Measurements from ENCODE around the gene HSP90AB1. TPM values are rescaled to one million over a fixed set of nuclear protein-coding genes. Genes with fewer than 3 reads are reported as not detected.

Gene HSP90AB1
- polyA plus RNA-seq, 1 of the 3 experiments (the other 2 are of a cell fraction) = 843 TPM

DNA sequence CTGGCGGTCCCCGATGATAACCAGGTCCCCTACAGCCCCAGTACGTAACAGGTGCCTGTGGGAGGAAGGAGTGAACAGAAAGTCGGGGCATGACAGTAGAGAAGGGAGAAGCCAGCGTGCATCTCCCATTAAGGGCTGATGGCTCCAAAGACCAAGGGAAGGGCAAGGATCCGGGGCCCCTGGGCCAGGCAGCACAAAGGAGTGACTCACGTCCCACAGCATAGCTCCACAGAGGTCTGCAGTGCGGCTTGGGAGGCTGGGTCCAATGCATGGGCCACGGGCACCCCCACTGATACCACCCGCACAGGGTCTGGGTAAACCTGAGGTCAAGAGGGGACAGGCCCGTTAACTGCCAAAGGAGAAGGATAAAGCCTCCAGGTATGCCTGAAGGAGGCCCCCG is 56.0 kb downstream of the HSP90AB1 start:
- CTCF ChIA-PET = interaction anchor here (0.9 to 16.5 kb wide), 7 partner anchors 9 to 46 kb away, joined by 3 to 238 read pairs (median 9); partner anchors contain the start of genes AARS2, NFKBIE, SLC35B2 and TMEM151B
- Histone ChIP-seq H3K27me3 (ENCODE audit: insufficient read depth) (no peaks in the 10 kb centered on the region), H3K9me3 (no peaks in the 10 kb centered on the region), H3K4me2 (no peak overlapping the region), H4K20me1 (ENCODE audit: insufficient read depth) (no peaks in the 10 kb centered on the region), H3K4me1 (ENCODE audit: control insufficient read depth in 1 of 2, insufficient read depth in 2 of 2, low read depth in 1 of 2, low read length in 1 of 2) (peaks cover 0 to 4% of the 10 kb centered on the region in 2 experiments; a peak in 1 of 4 replicates), H3K9ac (no peak overlapping the region), H3K27ac (ENCODE audit: low read depth in 2 of 2, low read length in 1 of 2) (no peak overlapping the region), H2AFZ (ENCODE audit: low read depth) (no peak overlapping the region), H3K4me3 (ENCODE audit: low read depth in 2 of 2, low read length in 1 of 2) (no peak overlapping the region), H3F3A (replicated peaks; ENCODE audit: insufficient read depth) (no peaks in the 10 kb centered on the region), H3K9me2 (no peaks in the 10 kb centered on the region), H3K36me3 (replicated peaks in 1 of 2; ENCODE audit: control insufficient read depth in 1 of 2, insufficient read depth in 2 of 2, low read length in 1 of 2) (peaks cover 5 to 50% of the 10 kb centered on the region in 2 experiments), H3K79me2 (ENCODE audit: insufficient read depth) (no peaks in the 10 kb centered on the region)
- DNase-seq = no peak
- no peak for TF ChIP-seq TEAD4 (IDR thresholded peaks at IDR 0.05; ENCODE audit: borderline replicate concordance, insufficient read depth)
- TF ChIP-seq RFX5 (IDR thresholded peaks at IDR 0.05; ENCODE audit: low read length) = no peak
- TF ChIP-seq, protein P1, sequence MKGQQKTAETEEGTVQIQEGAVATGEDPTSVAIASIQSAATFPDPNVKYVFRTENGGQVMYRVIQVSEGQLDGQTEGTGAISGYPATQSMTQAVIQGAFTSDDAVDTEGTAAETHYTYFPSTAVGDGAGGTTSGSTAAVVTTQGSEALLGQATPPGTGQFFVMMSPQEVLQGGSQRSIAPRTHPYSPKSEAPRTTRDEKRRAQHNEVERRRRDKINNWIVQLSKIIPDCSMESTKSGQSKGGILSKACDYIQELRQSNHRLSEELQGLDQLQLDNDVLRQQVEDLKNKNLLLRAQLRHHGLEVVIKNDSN (IDR thresholded peaks at IDR 0.05; ENCODE audit: borderline replicate concordance, low read depth) = no peak
- POLR2A ChIA-PET = interaction anchor here (0.6 kb wide), 1 partner anchor 392 kb away, joined by 3 read pairs; no protein-coding TSS in a partner anchor
- 96% methylated on average over 7 of the region's 12 CpGs for WGBS (ENCODE audit: low lambda C conversion rate)

Small RNAs within 50 kb of the gene (small RNA-seq; reads per million reads assigned to genes)
- 0 reads per million in 7 experiments for gene RN7SL811P

Other genes with a start within 250 kb of the HSP90AB1 start
- gene MRPL14, start 119.6 kb upstream of the HSP90AB1 start, polyA plus RNA-seq (2012; rRNA removed) = 92.4 and 97.0 TPM in 2 replicates
- gene TMEM63B, start 119.5 kb upstream of the HSP90AB1 start, polyA plus RNA-seq (2012; rRNA removed) = 52.7 and 63.2 TPM in 2 replicates
- not detected in 2 replicates for gene CAPN11, start 88.3 kb upstream of the HSP90AB1 start, polyA plus RNA-seq (2012; rRNA removed)
- gene MYMX, start 30.2 kb upstream of the HSP90AB1 start, polyA plus RNA-seq (2012; rRNA removed) = 0.13 TPM in 1 of 2 replicates, not detected in the other
- gene SLC29A1, start 23.5 kb upstream of the HSP90AB1 start, polyA plus RNA-seq (2012; rRNA removed) = 44.5 and 49.7 TPM in 2 replicates
- gene SLC35B2, start 10.4 kb downstream of the HSP90AB1 start, polyA plus RNA-seq (2012; rRNA removed) = 125 and 163 TPM in 2 replicates
- 5.8 and 6.4 TPM in 2 replicates for gene NFKBIE, start 18.4 kb downstream of the HSP90AB1 start, polyA plus RNA-seq (2012; rRNA removed)
- 0.05 and 0.10 TPM in 2 replicates for gene TMEM151B, start 23.3 kb downstream of the HSP90AB1 start, polyA plus RNA-seq (2012; rRNA removed)
- gene AARS2, start 66.2 kb downstream of the HSP90AB1 start, polyA plus RNA-seq (2012; rRNA removed) = 9.0 and 9.5 TPM in 2 replicates
- not detected in 2 replicates for gene SPATS1, start 95.5 kb downstream of the HSP90AB1 start, polyA plus RNA-seq (2012; rRNA removed)
- gene CDC5L, start 140.6 kb downstream of the HSP90AB1 start, polyA plus RNA-seq (2012; rRNA removed) = 6.0 and 7.3 TPM in 2 replicates

Data from SK-N-SH (cell line).